Fibroblast of skin of left quadriceps (primary cell): ENCODE results near the gene NR1I3.

Source experiments
- DNase-seq, 2 experiments: peaks; one replicate each; pipeline ENCODE4 v3.0.0-alpha.2; 2013; ENCODE audit warnings: low read depth in 2 of 2

Gene NR1I3

DNA sequence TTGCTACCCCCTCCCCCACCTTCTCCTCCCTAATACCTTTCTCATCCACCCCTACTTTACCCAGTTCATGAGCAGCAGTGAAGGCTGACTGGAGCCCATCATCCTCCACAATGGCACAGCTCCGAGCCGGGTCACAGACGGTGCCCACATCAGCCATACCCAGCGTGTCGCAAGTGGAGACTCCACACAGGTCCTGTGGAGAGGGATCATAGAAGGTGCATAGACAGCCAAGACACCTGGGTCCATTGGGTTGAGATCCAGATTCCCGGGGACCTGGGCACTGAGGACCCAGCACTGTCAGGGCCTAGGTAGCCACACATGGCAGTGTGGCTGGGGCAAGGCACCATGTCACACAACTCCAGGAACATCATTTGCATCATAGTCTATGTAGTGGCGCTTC lies 41.9 kb downstream of the NR1I3 start:
- DNase-seq = no peak

DNA sequence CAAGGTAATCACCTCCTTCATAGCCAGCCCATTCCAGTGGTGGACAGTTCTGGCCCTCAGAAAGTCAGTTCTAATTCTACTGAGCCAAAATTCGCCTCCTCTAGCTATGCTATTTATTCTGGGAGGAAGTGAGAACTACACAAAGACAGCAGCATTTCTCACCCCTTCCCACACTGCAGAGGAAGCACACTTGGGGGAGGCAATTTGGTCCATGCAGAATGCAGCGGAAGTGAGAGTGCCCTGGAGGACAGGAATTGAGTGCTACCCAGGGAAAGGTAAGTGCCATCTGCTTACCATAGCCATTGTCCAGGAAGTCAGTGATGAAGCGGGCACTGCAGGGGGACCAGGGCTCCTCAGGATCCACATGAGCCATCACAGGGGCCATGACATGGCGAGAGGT lies 42.8 kb downstream of the NR1I3 start:
- DNase-seq = no peak

- no peak for DNase-seq
Observed at GRCh38 chr1:161193561-161194235, 44.3 kb downstream of the NR1I3 start.

DNA sequence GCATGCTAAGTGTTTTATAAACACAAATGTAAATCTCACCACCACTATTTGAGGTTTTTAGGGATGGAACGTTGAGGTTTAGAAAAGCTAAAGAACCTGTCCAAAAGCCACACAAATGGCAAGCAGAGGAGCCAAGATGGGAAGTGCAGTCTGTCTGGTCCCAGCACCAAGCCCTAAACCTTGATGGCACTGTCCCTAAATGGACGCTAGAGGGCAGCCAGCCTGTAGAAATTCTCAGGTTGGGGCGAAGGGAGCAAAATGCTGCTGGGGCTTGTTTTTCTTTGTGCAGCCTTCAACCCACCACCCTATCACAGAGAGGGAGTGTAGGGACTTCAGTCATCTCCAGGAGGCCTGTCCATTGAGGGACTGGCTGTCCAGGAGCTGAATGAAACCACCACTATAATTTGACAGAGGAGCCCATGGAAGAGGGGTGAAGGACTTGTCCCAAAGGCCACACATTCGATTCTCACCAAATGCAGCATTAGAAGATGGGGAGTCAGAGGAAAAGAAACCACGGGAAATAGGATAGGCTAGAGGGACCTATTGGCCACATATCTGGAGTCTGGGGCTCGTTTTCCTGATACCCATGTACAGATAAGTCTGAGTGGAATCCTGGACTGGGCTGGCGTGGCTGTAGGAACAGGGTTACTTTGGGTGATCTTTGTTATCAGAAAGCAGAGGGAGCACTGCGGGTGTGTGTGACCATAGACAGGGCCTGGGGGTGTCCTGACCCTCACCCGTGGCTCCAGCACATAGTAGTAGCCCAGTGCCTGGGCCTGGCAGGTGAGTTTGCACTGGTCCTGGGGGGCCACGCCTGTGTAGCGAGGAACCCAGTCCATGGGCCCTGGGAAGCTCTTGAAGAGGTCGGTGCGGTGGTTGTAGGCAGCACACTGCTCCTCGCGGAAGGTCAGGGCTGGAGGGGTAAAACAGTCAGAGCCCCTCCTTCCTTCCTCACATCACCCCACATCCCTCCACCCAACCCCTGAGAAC lies 45.2 kb downstream of the NR1I3 start:
- DNase-seq = peak in 1 of 2 experiments; percentile 44

DNA sequence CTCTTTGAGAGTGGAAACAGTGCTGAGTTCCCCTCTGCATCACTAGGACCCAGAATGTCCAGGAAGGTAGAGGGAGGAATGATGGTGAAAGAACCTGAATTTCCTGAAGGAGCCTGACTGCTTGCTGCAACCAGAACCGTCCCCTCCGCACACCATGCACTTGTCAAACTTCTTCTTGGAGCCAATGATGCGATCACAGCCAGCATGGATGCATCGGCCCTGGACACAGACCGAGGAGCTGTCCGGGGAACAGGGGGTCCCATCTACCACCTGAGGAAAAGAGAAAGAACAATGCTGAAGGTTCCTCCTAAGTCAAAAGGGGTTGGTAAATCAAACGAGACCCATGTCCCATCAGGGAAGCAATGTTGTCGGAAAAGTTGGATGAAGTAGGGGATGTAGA lies 46.0 kb downstream of the NR1I3 start:
- no peak for DNase-seq

DNA sequence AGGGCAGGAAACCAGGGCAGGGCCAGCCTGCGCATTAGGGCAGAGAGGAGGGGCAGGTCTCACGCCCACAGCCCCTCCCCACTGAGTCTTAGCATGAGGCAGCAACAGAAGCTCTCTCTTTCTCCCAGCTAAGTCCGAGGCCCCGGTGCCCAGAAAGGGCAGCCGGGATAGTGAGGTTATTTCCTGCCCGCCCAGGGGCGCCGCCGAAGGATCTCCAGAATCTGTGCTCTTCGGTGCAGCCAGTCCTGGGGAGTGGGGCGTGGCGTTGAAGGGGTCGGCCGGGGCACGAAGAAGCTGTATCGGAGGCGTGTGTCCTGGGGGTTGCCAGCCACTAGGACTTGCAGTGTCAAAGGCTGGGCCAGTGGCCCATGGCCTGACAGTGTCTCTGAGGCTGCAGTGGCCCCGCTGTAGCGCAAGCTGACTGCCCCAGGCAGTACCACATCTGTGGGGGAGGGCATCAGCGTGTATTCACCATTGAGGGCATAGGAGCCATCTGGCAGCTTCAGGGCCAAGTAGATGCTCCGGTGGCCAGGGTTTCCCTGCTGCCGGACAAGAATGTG lies 47.0 kb downstream of the NR1I3 start:
- no peak for DNase-seq

DNA sequence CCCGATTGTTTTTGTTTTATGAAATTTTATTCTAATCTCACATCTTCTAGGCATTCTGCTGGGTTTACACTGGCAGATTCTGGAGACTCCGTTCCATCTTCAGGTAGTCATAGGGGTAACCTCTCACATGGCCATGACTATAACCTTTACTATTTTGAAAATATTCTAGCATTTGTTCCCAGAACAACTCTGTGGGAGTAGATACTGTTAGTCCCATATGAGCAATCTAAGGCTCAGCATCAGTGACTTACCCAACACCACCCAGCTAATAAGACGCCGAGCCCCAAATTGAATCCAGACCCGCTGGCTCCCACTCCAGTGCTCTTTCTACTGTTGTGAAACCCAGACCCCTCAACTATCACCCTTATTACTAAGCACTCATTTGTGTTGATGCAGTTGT lies 49.0 kb downstream of the NR1I3 start:
- DNase-seq = no peak

DNA sequence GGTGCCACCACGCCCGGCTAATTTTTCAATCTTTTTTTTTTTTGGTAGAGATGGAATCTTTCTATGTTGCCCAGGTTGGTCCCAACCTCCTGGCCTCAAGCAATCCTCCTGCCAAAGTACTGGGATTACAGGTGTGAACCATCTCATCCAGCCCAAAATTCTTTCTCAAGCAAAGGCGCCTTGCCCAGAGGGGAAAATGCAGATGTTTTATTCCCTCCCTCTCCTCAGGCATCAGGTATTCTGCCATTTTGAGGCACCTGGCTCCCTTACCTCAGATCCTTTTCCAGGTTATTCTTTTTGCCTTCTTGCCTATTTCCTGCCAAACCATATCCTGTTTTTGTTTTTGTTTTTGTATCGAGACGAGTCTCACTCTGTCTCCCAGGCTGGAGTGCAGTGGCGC lies 49.6 kb downstream of the NR1I3 start:
- no peak for DNase-seq

GRCh38 chr1:161187311-161187710 lies 50.7 kb downstream of the NR1I3 start:
- no peak for DNase-seq

- DNase-seq = no peak
Observed at GRCh38 chr1:161185732-161186311, 52.2 kb downstream of the NR1I3 start.

DNA sequence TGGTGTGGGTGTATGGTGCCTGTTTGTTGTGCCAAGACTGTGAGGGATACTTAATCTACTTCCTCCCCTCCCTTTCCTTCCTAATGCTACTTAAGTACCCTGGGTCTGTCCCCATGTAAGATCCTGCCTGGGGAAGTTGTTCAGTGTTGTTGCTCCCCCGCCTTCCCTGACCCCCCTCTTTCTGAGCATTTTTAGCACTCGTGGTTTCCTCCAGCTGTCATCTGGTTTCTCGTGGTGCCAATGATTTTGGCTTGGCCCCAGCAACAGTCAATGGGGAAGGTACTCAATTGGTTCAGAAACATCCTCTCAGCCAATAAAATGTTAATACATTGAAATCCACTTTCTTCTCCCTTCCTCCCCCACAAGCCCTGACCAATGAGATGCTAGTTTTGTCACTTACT lies 52.7 kb downstream of the NR1I3 start:
- DNase-seq = peak; percentile 51 to 58

- DNase-seq = no peak
Observed at GRCh38 chr1:161182214-161182613, 55.8 kb downstream of the NR1I3 start.

GRCh38 chr1:161180639-161181038 lies 57.4 kb downstream of the NR1I3 start:
- no peak for DNase-seq

DNA sequence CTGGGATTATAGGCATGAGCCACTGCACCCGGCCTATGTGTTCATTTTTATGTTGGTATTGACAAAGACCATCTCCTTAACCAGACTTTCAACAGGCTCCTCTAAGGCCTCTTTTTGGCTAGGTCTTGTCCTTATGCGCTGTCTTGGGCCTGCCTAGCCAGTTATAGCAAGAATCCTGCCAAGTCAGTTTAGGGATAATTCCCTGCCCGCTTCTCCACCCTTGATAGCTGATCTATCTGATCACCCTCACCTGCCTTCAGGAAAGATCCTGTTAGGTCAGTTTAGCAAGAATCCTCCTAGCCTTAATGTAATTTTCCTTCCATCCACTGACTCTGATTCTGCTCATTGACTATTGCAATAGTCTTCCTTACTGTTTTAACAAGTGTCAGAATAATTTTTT lies 58.3 kb downstream of the NR1I3 start:
- no peak for DNase-seq
